ENCODE measurements around the gene CCDC192.

GRCh38 chr5:127680595-127680994 lies 22.6 kb upstream of the CCDC192 start:
- TF ChIP-seq POLR2AphosphoS5 (IDR thresholded peaks at IDR 0.05): no peak
- no peak for TF ChIP-seq POLR2A (IDR thresholded peaks at IDR 0.05)
- TF ChIP-seq CTCF (IDR thresholded peaks at IDR 0.05): no peak
